ENCODE data around the gene METTL26.

METTL26 gene

GRCh38 chr16:638836-639235 is 2.7 kb upstream of the METTL26 start:
- TF ChIP-seq CEBPB (IDR thresholded peaks at IDR 0.05) (no peak), ZBTB7A (IDR thresholded peaks at IDR 0.05; ENCODE audit: low read depth) (no peak), USF1 (IDR thresholded peaks at IDR 0.05) (no peak), CREB1 (IDR thresholded peaks at IDR 0.05; ENCODE audit: low read depth) (no peak), FOXM1 (IDR thresholded peaks at IDR 0.05; ENCODE audit: borderline replicate concordance, low read depth) (no peak), EP300 (IDR thresholded peaks at IDR 0.05; ENCODE audit: borderline replicate concordance) (no peak), REST (IDR thresholded peaks at IDR 0.05; ENCODE audit: low read depth) (no peak), TCF12 (IDR thresholded peaks at IDR 0.05; ENCODE audit: low read depth) (no peak), TAF1 (IDR thresholded peaks at IDR 0.05; ENCODE audit: low read depth) (no peak)

- TF ChIP-seq TEAD4 (IDR thresholded peaks at IDR 0.05) (no peak), YY1 (IDR thresholded peaks at IDR 0.05; ENCODE audit: low read depth) (no peak), CEBPB (IDR thresholded peaks at IDR 0.05) (no peak), RAD21 (IDR thresholded peaks at IDR 0.05; ENCODE audit: low read depth) (no peak), MAX (IDR thresholded peaks at IDR 0.05) (no peak), CREB1 (IDR thresholded peaks at IDR 0.05; ENCODE audit: low read depth) (no peak), FOXM1 (IDR thresholded peaks at IDR 0.05; ENCODE audit: borderline replicate concordance, low read depth) (no peak), REST (IDR thresholded peaks at IDR 0.05; ENCODE audit: low read depth) (no peak)
Measured at GRCh38 chr16:638034-638543, 2.0 kb upstream of the METTL26 start.

GRCh38 chr16:637081-638018 is 1.2 kb upstream of the METTL26 start:
- TF ChIP-seq USF1 (IDR thresholded peaks at IDR 0.05) (peak; percentile 91), MAX (IDR thresholded peaks at IDR 0.05) (no peak), CREB1 (IDR thresholded peaks at IDR 0.05; ENCODE audit: low read depth) (no peak), ZBTB7A (IDR thresholded peaks at IDR 0.05; ENCODE audit: low read depth) (peak; percentile 76; the same call in 1 of the 2 replicates), EP300 (IDR thresholded peaks at IDR 0.05; ENCODE audit: borderline replicate concordance) (no peak), FOXM1 (IDR thresholded peaks at IDR 0.05; ENCODE audit: borderline replicate concordance, low read depth) (no peak)

- TF ChIP-seq ZBTB7A (IDR thresholded peaks at IDR 0.05; ENCODE audit: low read depth), result 0 out of 2 replicates have a peak, but pooled peaks have one; percentile 13
- TF ChIP-seq RAD21 (IDR thresholded peaks at IDR 0.05; ENCODE audit: low read depth), result no peak
Measured at GRCh38 chr16:635573-636205, 416 bp downstream of the METTL26 start.

- TF ChIP-seq TAF1 (IDR thresholded peaks at IDR 0.05; ENCODE audit: low read depth), result no peak
Measured at GRCh38 chr16:634996-635395, 1.1 kb downstream of the METTL26 start.

GRCh38 chr16:634051-634670 is 1.9 kb downstream of the METTL26 start:
- no peak for TF ChIP-seq MAX (IDR thresholded peaks at IDR 0.05)
- no peak for TF ChIP-seq EGR1 (IDR thresholded peaks at IDR 0.05)
- TF ChIP-seq USF1 (IDR thresholded peaks at IDR 0.05), result no peak
- no peak for TF ChIP-seq CREB1 (IDR thresholded peaks at IDR 0.05; ENCODE audit: low read depth)
- no peak for TF ChIP-seq REST (IDR thresholded peaks at IDR 0.05; ENCODE audit: low read depth)
- TF ChIP-seq EP300 (IDR thresholded peaks at IDR 0.05; ENCODE audit: borderline replicate concordance), result no peak
- no peak for TF ChIP-seq YY1 (IDR thresholded peaks at IDR 0.05; ENCODE audit: low read depth)
- no peak for TF ChIP-seq NFIC (IDR thresholded peaks at IDR 0.05)
- TF ChIP-seq ZBTB7A (IDR thresholded peaks at IDR 0.05; ENCODE audit: low read depth), result no peak
- no peak for TF ChIP-seq FOXM1 (IDR thresholded peaks at IDR 0.05; ENCODE audit: borderline replicate concordance, low read depth)
- no peak for TF ChIP-seq CEBPB (IDR thresholded peaks at IDR 0.05)
- no peak for TF ChIP-seq TEAD4 (IDR thresholded peaks at IDR 0.05)
- TF ChIP-seq RAD21 (IDR thresholded peaks at IDR 0.05; ENCODE audit: low read depth), result no peak
- no peak for TF ChIP-seq TAF1 (IDR thresholded peaks at IDR 0.05; ENCODE audit: low read depth)
- no peak for TF ChIP-seq TCF12 (IDR thresholded peaks at IDR 0.05; ENCODE audit: low read depth)
